GM23338 (cell line): ENCODE measurements around the gene SAMD4A. TPM values are rescaled to one million over a fixed set of nuclear protein-coding genes. Genes with fewer than 3 reads are reported as not detected.

ENCODE experiments used
- ATAC-seq: fragments of 200-7000 bp; cut with Tn5 transposase; 3 replicates; pipeline ENCODE4 v1.9.1; 2020
- DNase-seq: peaks from one replicate; pipeline ENCODE4 v3.0.0-alpha.2; 2015; ENCODE audit warnings: low spot score
- H2AFZ ChIP-seq: fragments of 200-600 bp; sonication (generic); 2 replicates; pipeline ENCODE4 v1.8.0; 2016; ENCODE audit warnings: antibody characterized with exemption, mild to moderate bottlenecking, moderate library complexity
- H3F3A ChIP-seq: fragments of 200-600 bp; sonication (generic); replicated peaks from 2 replicates; pipeline ENCODE4 v1.8.0; 2017; ENCODE audit warnings: antibody characterized with exemption, mixed run types, low read depth
- H3K27ac ChIP-seq: fragments of 200-600 bp; sonication (generic); 2 replicates; pipeline ENCODE4 v1.6.1; 2016; ENCODE audit warnings: low read depth
- H3K27me3 ChIP-seq: fragments of 200-600 bp; sonication (generic); 2 replicates; pipeline ENCODE4 v1.8.0; 2016; ENCODE audit warnings: mild to moderate bottlenecking, mixed run types, moderate library complexity; ENCODE audit not compliant: insufficient read depth
- H3K36me3 ChIP-seq: fragments of 200-600 bp; sonication (generic); 2 replicates; pipeline ENCODE4 v1.8.0; 2016; ENCODE audit warnings: mild to moderate bottlenecking; ENCODE audit not compliant: insufficient read depth
- H3K4me1 ChIP-seq: fragments of 200-600 bp; sonication (generic); 2 replicates; pipeline ENCODE4 v1.8.0; 2016; ENCODE audit warnings: mild to moderate bottlenecking, moderate library complexity; ENCODE audit not compliant: insufficient read depth
- H3K4me2 ChIP-seq: fragments of 200-600 bp; sonication (generic); 2 replicates; pipeline ENCODE4 v1.7.1; 2017; ENCODE audit warnings: mixed run types
- H3K4me3 ChIP-seq: fragments of 200-600 bp; sonication (generic); 2 replicates; pipeline ENCODE4 v1.6.1; 2016; ENCODE audit warnings: mixed run types
- H3K79me2 ChIP-seq: fragments of 200-600 bp; sonication (generic); replicated peaks from 2 replicates; pipeline ENCODE4 v1.8.0; 2017; ENCODE audit warnings: mild to moderate bottlenecking; ENCODE audit not compliant: insufficient read depth
- H3K9me2 ChIP-seq: fragments of 200-600 bp; sonication (generic); 2 replicates; pipeline ENCODE4 v1.8.0; 2017; ENCODE audit not compliant: insufficient read depth
- H4K20me1 ChIP-seq: fragments of 200-600 bp; sonication (generic); replicated peaks from 2 replicates; pipeline ENCODE4 v1.8.0; 2017; ENCODE audit warnings: mild to moderate bottlenecking; ENCODE audit not compliant: insufficient read depth
- H3K27ac Mint-ChIP-seq: 2 replicates; pipeline ENCODE4 v1.8.0; 2020; ENCODE audit warnings: inconsistent platforms, mild to moderate bottlenecking, moderate library complexity, mixed read lengths
- H3K27me3 Mint-ChIP-seq: 3 replicates; pipeline ENCODE4 v1.8.0; 2022; ENCODE audit warnings: low read depth, mild to moderate bottlenecking, moderate library complexity, mixed read lengths, inconsistent platforms; ENCODE audit not compliant: insufficient read depth, poor library complexity
- H3K36me3 Mint-ChIP-seq: 3 replicates; pipeline ENCODE4 v1.8.0; 2021; ENCODE audit warnings: low read depth, mild to moderate bottlenecking, inconsistent platforms, moderate library complexity, mixed read lengths
- H3K4me1 Mint-ChIP-seq: 3 replicates; pipeline ENCODE4 v1.8.0; 2020; ENCODE audit warnings: mild to moderate bottlenecking, inconsistent platforms, mixed read lengths
- H3K4me3 Mint-ChIP-seq: 3 replicates; pipeline ENCODE4 v1.8.0; 2021; ENCODE audit warnings: moderate library complexity, mild to moderate bottlenecking, inconsistent platforms, mixed read lengths
- H3K9me3 Mint-ChIP-seq: 3 replicates; pipeline ENCODE4 v1.8.0; 2020; ENCODE audit warnings: moderate library complexity, mild to moderate bottlenecking, inconsistent platforms, mixed read lengths
- CTCF ChIP-seq, 2 experiments: fragments of 200-600 bp in 1 of 2; sonication (generic) in 1 of 2; conservative IDR thresholded peaks; 2 replicates each; pipeline versions ENCODE4 v1.5.1 to v1.6.1; 2016 to 2017; ENCODE audit warnings: antibody characterized with exemption in 2 of 2, low read depth in 2 of 2, mild to moderate bottlenecking in 2 of 2, moderate library complexity in 1 of 2
- EZH2 ChIP-seq: fragments of 200-600 bp; sonication (generic); IDR thresholded peaks from one replicate; pipeline ENCODE4 v1.8.0; 2017; ENCODE audit warnings: antibody characterized with exemption, mild to moderate bottlenecking, low read depth; ENCODE audit not compliant: unreplicated experiment
- POLR2AphosphoS5 ChIP-seq: IDR thresholded peaks from 2 replicates; pipeline ENCODE4 v1.6.1; 2016; ENCODE audit warnings: antibody characterized with exemption, low read depth
- REST ChIP-seq: IDR thresholded peaks from one replicate; pipeline ENCODE4 v1.6.1; 2018; ENCODE audit warnings: antibody characterized with exemption; ENCODE audit not compliant: unreplicated experiment
- STAT1 ChIP-seq: IDR thresholded peaks from one replicate; pipeline ENCODE4 v1.6.1; 2016; ENCODE audit warnings: antibody characterized with exemption; ENCODE audit not compliant: unreplicated experiment
- ZNF114 ChIP-seq: fragments of 250-450 bp; sonication (Bioruptor Pico); IDR thresholded peaks from 2 replicates; pipeline ENCODE4 v1.5.0; 2020; ENCODE audit warnings: mild to moderate bottlenecking, moderate library complexity
- ZNF331 ChIP-seq: fragments of 250-450 bp; sonication (Bioruptor Pico); IDR thresholded peaks from 2 replicates; pipeline ENCODE4 v1.5.0; 2020; ENCODE audit warnings: low read depth, mild to moderate bottlenecking, moderate library complexity
- polyA plus RNA-seq: library from polyadenylated mRNA; unstranded; fragments of >200 nt; fragmentation: Nextera tagmentation; extraction: Ambion mirVana; gene quantifications from 2 replicates; pipeline ENCODE4 v1.2.1, GENCODE V29; 2016
- total RNA-seq: library from RNA; depleted of rRNA; stranded (reverse); fragments of >200 nt; shearing (Covaris generic); gene quantifications from 2 replicates; pipeline ENCODE4 v1.2.3, GENCODE V29; 2014
- TF ChIP-seq, protein P1 (sequence below): IDR thresholded peaks from 2 replicates; pipeline ENCODE4 v1.6.1; 2016; ENCODE audit warnings: antibody characterized with exemption
- TF ChIP-seq, protein P2 (sequence below): fragments of 250-450 bp; sonication (Bioruptor Pico); IDR thresholded peaks from 2 replicates; pipeline ENCODE4 v1.5.0; 2020; ENCODE audit warnings: mild to moderate bottlenecking, moderate library complexity

SAMD4A gene
- total and polyA plus RNA-seq, 2 experiments from 2014 or later, result 1.6 to 6.9 TPM

GRCh38 chr14:54760866-54761575, 194.1 kb downstream of the SAMD4A start (continued):
- TF ChIP-seq, protein P1, sequence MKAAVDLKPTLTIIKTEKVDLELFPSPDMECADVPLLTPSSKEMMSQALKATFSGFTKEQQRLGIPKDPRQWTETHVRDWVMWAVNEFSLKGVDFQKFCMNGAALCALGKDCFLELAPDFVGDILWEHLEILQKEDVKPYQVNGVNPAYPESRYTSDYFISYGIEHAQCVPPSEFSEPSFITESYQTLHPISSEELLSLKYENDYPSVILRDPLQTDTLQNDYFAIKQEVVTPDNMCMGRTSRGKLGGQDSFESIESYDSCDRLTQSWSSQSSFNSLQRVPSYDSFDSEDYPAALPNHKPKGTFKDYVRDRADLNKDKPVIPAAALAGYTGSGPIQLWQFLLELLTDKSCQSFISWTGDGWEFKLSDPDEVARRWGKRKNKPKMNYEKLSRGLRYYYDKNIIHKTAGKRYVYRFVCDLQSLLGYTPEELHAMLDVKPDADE, result no peak
- no peak for TF ChIP-seq ZNF114 (CRISPR knock-in tag)
- no peak for TF ChIP-seq POLR2AphosphoS5
- no peak for TF ChIP-seq EZH2

GRCh38 chr14:54761835-54762234, 194.9 kb downstream of the SAMD4A start:
- Histone ChIP-seq H3K4me1 (no peaks in the 10 kb centered on the region), H3K27ac (no peak overlapping the region), H4K20me1 (no peaks in the 10 kb centered on the region), H3K9me2 (no peaks in the 10 kb centered on the region), H3K36me3 (no peaks in the 10 kb centered on the region), H3K4me2 (no peak overlapping the region), H3F3A (no peaks in the 10 kb centered on the region), H3K79me2 (no peaks in the 10 kb centered on the region), H3K4me3 (no peak overlapping the region), H2AFZ (no peak overlapping the region), H3K27me3 (no peaks in the 10 kb centered on the region)
- peaks cover 10% of the 10 kb centered on the region for H3K27me3 Mint-ChIP-seq
- H3K27ac Mint-ChIP-seq, result no peak overlapping the region
- TF ChIP-seq, protein P1, result no peak
- no peak for TF ChIP-seq POLR2AphosphoS5
- no peak for TF ChIP-seq CTCF (conservative IDR thresholded peaks at IDR 0.05; ENCODE audit: low read depth in 2 of 2)
- TF ChIP-seq EZH2, result no peak
- no peak for TF ChIP-seq STAT1
- TF ChIP-seq, protein P2, sequence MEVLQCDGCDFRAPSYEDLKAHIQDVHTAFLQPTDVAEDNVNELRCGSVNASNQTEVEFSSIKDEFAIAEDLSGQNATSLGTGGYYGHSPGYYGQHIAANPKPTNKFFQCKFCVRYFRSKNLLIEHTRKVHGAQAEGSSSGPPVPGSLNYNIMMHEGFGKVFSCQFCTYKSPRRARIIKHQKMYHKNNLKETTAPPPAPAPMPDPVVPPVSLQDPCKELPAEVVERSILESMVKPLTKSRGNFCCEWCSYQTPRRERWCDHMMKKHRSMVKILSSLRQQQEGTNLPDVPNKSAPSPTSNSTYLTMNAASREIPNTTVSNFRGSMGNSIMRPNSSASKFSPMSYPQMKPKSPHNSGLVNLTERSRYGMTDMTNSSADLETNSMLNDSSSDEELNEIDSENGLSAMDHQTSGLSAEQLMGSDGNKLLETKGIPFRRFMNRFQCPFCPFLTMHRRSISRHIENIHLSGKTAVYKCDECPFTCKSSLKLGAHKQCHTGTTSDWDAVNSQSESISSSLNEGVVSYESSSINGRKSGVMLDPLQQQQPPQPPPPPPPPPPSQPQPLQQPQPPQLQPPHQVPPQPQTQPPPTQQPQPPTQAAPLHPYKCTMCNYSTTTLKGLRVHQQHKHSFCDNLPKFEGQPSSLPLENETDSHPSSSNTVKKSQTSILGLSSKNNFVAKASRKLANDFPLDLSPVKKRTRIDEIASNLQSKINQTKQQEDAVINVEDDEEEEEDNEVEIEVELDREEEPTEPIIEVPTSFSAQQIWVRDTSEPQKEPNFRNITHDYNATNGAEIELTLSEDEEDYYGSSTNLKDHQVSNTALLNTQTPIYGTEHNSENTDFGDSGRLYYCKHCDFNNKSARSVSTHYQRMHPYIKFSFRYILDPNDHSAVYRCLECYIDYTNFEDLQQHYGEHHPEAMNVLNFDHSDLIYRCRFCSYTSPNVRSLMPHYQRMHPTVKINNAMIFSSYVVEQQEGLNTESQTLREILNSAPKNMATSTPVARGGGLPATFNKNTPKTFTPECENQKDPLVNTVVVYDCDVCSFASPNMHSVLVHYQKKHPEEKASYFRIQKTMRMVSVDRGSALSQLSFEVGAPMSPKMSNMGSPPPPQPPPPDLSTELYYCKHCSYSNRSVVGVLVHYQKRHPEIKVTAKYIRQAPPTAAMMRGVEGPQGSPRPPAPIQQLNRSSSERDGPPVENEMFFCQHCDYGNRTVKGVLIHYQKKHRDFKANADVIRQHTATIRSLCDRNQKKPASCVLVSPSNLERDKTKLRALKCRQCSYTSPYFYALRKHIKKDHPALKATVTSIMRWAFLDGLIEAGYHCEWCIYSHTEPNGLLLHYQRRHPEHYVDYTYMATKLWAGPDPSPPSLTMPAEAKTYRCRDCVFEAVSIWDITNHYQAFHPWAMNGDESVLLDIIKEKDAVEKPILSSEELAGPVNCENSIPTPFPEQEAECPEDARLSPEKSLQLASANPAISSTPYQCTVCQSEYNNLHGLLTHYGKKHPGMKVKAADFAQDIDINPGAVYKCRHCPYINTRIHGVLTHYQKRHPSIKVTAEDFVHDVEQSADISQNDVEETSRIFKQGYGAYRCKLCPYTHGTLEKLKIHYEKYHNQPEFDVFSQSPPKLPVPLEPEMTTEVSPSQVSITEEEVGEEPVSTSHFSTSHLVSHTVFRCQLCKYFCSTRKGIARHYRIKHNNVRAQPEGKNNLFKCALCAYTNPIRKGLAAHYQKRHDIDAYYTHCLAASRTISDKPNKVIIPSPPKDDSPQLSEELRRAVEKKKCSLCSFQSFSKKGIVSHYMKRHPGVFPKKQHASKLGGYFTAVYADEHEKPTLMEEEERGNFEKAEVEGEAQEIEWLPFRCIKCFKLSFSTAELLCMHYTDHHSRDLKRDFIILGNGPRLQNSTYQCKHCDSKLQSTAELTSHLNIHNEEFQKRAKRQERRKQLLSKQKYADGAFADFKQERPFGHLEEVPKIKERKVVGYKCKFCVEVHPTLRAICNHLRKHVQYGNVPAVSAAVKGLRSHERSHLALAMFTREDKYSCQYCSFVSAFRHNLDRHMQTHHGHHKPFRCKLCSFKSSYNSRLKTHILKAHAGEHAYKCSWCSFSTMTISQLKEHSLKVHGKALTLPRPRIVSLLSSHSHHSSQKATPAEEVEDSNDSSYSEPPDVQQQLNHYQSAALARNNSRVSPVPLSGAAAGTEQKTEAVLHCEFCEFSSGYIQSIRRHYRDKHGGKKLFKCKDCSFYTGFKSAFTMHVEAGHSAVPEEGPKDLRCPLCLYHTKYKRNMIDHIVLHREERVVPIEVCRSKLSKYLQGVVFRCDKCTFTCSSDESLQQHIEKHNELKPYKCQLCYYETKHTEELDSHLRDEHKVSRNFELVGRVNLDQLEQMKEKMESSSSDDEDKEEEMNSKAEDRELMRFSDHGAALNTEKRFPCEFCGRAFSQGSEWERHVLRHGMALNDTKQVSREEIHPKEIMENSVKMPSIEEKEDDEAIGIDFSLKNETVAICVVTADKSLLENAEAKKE (CRISPR knock-in tag), result no peak
- no peak for TF ChIP-seq ZNF331 (CRISPR knock-in tag)
- TF ChIP-seq REST, result no peak
- H3K36me3 Mint-ChIP-seq, result no peaks in the 10 kb centered on the region; the same call in 2 of the 3 replicates
- ATAC-seq (no peak), DNase-seq (no peak)
- no peaks in the 10 kb centered on the region; the same call in 2 of the 3 replicates for H3K9me3 Mint-ChIP-seq
- peaks cover 3% of the 10 kb centered on the region; the same call in 1 of the 3 replicates for H3K4me1 Mint-ChIP-seq
- no peak overlapping the region for H3K4me3 Mint-ChIP-seq
